B cell (primary cell): ENCODE measurements around the gene SUSD3.

Experiments used
- CTCF ChIP-seq: fragments of 200-600 bp; IDR thresholded peaks from one replicate; pipeline ENCODE4 v1.8.0; 2022; ENCODE audit warnings: antibody characterized with exemption, mild to moderate bottlenecking
- EZH2 ChIP-seq: IDR thresholded peaks from 2 replicates; pipeline ENCODE4 v1.6.1; 2012; ENCODE audit warnings: borderline replicate concordance, low read depth, mild to moderate bottlenecking, moderate library complexity, low read length; ENCODE audit not compliant: insufficient read depth, poor library complexity, severe bottlenecking

GRCh38 chr9:93024646-93024910, 33.9 kb upstream of the SUSD3 start:
- TF ChIP-seq CTCF: no peak
- no peak for TF ChIP-seq EZH2
